Subcutaneous adipose tissue (tissue), 4 donors: ENCODE data around the gene TXLNG. TPM values are rescaled to one million over a fixed set of nuclear protein-coding genes. Genes with fewer than 3 reads are reported as not detected.

Experiments used
- CTCF ChIP-seq: fragments of 450-650 bp; IDR thresholded peaks from one replicate; pipeline ENCODE4 v1.5.1; 2016; ENCODE audit warnings: low read depth, mild to moderate bottlenecking, control low read depth, antibody characterized with exemption, moderate library complexity
- total RNA-seq, 4 donors: library from RNA; depleted of rRNA; stranded (reverse); fragments of >200 nt; gene quantifications; one replicate each; pipeline ENCODE4 v1.1.0, GENCODE V29; 2016

TXLNG gene
- total RNA-seq, 4 donors from 2014 or later, result 27.5 to 35.9 (median 31.1) TPM

GRCh38 chrX:16870862-16871815, 84.9 kb downstream of the TXLNG start:
- TF ChIP-seq CTCF, result no peak

DNA sequence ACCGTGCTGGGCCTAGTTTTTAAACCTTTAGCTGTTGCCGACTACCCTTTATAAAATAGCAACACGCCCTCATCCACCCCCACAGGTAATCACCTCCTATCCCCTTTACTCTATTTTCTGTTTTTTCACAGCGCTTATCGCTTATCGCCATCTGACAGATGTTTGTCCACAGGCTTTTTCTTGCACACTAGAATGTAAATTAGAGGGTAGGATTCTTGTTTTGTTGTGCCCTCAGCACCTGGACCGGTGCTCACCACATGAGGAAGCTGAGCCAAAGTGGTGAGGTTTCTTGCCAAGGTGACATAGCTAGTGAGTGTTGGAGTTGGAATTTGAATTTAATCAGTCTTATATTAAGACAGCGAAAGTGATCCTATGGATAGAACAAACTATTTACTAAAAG, 86.8 kb downstream of the TXLNG start:
- no peak for TF ChIP-seq CTCF

DNA sequence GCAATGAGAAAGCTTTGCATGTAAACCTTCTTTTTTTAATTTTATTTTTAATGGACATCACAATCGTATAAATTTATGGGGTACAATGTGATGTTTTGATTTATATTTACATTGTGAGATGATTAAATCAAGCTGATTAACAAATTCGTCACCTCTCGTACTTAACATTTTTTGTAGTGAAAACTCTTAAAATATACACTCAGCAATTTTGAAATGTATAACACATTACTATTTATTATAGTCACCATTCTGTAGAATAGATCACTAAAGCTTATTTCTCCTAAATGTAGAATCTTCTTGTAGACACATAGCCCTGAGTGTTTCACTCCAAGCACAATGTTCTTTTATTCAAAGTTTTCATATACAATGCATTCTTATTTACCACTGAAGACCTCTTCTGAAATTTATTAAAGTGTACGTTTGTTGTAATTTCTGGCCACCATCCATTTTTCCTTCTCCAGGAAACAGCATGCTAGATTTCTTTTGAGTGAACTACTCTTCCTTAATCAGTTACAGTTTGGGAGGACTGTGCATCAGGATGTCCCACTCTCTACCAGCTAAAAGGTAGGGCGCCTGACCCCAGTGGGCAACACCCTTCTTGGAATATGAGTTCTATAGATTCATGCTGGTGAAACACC, 88.3 kb downstream of the TXLNG start:
- no peak for TF ChIP-seq CTCF

- no peak for TF ChIP-seq CTCF
Observed at GRCh38 chrX:16876696-16877095, 90.4 kb downstream of the TXLNG start.

- no peak for TF ChIP-seq CTCF
Observed at GRCh38 chrX:16882169-16882568, 95.9 kb downstream of the TXLNG start.

DNA sequence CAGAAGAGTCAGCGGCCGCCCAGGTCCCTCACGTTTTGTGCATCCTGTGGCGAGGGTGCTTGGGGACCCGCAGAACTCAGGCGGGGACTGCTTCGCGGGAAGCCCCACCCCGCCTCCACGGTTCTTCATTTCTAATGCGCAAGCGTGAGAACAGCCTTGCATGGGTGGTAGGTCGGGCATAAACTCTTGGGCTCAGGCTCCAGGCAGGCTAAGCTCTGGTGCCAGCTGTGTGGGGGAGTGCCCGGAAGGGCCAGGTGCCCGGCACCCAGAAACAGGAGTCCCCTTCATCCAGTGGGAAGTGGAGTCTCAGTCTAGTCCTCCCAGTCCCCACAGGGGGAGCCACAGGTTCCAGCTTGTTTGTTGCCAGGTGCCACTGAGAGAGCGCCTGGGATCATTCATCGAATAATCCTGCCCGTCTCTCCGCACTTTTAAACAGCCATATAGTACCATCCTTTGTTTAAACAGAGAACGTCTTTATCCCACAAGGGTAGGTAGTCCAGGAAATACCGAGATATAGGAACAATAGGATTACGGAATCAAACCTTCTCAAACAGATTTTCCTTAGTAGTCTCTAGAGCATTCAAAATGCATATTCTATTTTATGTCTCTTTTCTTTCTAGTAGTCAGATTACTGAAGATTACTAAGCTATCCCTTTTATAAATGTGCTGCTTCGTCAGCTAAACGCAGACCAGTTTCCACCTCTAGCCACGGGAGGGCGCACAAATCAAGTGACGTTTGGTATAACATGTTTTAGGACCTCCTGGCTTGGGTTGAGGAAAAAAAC, 96.6 kb downstream of the TXLNG start:
- no peak for TF ChIP-seq CTCF

DNA sequence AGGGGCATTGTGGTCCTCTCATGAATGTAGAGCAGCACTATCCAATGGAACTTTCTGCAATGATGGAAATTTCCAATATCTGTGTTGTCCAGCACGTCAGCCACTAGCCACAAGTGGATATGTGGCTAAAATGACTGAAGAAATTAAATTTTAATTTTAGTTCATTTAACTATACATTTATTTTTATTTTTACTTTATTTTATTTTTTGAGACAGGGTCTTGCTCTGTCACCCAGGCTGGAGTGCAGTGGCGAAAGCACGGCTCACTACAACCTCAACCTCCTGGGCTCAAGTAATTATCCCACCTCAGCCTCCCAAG, 97.2 kb downstream of the TXLNG start:
- TF ChIP-seq CTCF, result no peak
